HepG2 (cell line): Measurements from ENCODE around the gene ALLC. TPM values are rescaled to one million over a fixed set of nuclear protein-coding genes. Genes with fewer than 3 reads are reported as not detected.

Source experiments
- ATM ChIP-seq: fragments of 450-650 bp; IDR thresholded peaks from 2 replicates; pipeline ENCODE4 v1.7.1; 2017; ENCODE audit warnings: mild to moderate bottlenecking, borderline replicate concordance
- PHF20 ChIP-seq: sonication (generic); formaldehyde crosslinking; IDR thresholded peaks from 2 replicates; pipeline ENCODE4 v1.5.0; 2020; ENCODE audit warnings: mild to moderate bottlenecking, missing genetic modification reagents
- ZHX2 ChIP-seq, 2 experiments: sonication (generic) in 1 of 2; formaldehyde crosslinking in 1 of 2; IDR thresholded peaks; 2 replicates each; pipeline versions ENCODE4 v1.6.1 to v1.9.0; 2014 to 2022; ENCODE audit warnings: antibody characterized with exemption in 1 of 2, borderline replicate concordance in 1 of 2, inconsistent platforms in 1 of 2, low read depth in 1 of 2, missing genetic modification reagents in 1 of 2
- ZNF564 ChIP-seq: sonication (generic); formaldehyde crosslinking; IDR thresholded peaks from 2 replicates; pipeline ENCODE4 v1.8.1; 2023; ENCODE audit warnings: mild to moderate bottlenecking, missing genetic modification reagents
- ZNF761 ChIP-seq: sonication (generic); formaldehyde crosslinking; conservative IDR thresholded peaks from 2 replicates; pipeline ENCODE4 v1.4.0; 2020; ENCODE audit warnings: mild to moderate bottlenecking, missing genetic modification reagents
- polyA plus RNA-seq, 8 experiments: library from polyadenylated mRNA; depleted of rRNA in 3 of 8; stranded (reverse) in 7 of 8; unstranded in 1 of 8; fragments of >200 nt; fragmentation: Illumina TruSeq in 4 of 8; extraction: Trizol in 4 of 8; gene quantifications; 2 replicates each; pipeline versions ENCODE4 v1.2.1 to v1.2.3, GENCODE V29; 2011 to 2016; ENCODE audit warnings: low read depth in 4 of 8, missing spikeins in 1 of 8, mixed read lengths in 1 of 8; ENCODE audit not compliant: insufficient read depth in 1 of 8
- total RNA-seq, 5 experiments: library from RNA; depleted of rRNA; stranded (reverse); fragments of >200 nt; fragmentation: Illumina TruSeq; extraction: Trizol; gene quantifications; 2 replicates each; pipeline ENCODE4 v1.2.3, GENCODE V29; 2016; ENCODE audit warnings: low read depth in 1 of 5
- TF ChIP-seq, protein P1 (sequence below): conservative IDR thresholded peaks from 2 replicates; pipeline ENCODE4 v1.6.1; 2018; ENCODE audit warnings: missing genetic modification reagents
- TF ChIP-seq, protein P2 (sequence below): sonication (generic); formaldehyde crosslinking; IDR thresholded peaks from 2 replicates; pipeline ENCODE4 v1.9.0; 2021; ENCODE audit warnings: missing genetic modification reagents, mild to moderate bottlenecking, borderline replicate concordance
- TF ChIP-seq, protein P3 (sequence below): sonication (generic); formaldehyde crosslinking; IDR thresholded peaks from one replicate; pipeline ENCODE4 v1.5.1; 2020; ENCODE audit warnings: mild to moderate bottlenecking, missing genetic modification reagents; ENCODE audit errors: not compliant biosample characterization

The ALLC gene
- total and polyA plus RNA-seq, 2 of the 13 experiments (the other 11 are each of a cell fraction or from before 2014, with no cell fraction given), result 0.08 to 0.11 TPM

GRCh38 chr2:3659447-3660432 is 1.7 kb downstream of the ALLC start (continued):
- TF ChIP-seq, protein P1, sequence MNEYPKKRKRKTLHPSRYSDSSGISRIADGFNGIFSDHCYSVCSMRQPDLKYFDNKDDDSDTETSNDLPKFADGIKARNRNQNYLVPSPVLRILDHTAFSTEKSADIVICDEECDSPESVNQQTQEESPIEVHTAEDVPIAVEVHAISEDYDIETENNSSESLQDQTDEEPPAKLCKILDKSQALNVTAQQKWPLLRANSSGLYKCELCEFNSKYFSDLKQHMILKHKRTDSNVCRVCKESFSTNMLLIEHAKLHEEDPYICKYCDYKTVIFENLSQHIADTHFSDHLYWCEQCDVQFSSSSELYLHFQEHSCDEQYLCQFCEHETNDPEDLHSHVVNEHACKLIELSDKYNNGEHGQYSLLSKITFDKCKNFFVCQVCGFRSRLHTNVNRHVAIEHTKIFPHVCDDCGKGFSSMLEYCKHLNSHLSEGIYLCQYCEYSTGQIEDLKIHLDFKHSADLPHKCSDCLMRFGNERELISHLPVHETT (CRISPR knock-in tag), result no peak
- TF ChIP-seq ZNF564 (CRISPR knock-in tag), result 0 out of 2 replicates have a peak, but pooled peaks have one; percentile 29
- TF ChIP-seq, protein P2, sequence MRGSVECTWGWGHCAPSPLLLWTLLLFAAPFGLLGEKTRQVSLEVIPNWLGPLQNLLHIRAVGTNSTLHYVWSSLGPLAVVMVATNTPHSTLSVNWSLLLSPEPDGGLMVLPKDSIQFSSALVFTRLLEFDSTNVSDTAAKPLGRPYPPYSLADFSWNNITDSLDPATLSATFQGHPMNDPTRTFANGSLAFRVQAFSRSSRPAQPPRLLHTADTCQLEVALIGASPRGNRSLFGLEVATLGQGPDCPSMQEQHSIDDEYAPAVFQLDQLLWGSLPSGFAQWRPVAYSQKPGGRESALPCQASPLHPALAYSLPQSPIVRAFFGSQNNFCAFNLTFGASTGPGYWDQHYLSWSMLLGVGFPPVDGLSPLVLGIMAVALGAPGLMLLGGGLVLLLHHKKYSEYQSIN (CRISPR knock-in tag), result no peak
- no peak for TF ChIP-seq ATM
- TF ChIP-seq, protein P3, sequence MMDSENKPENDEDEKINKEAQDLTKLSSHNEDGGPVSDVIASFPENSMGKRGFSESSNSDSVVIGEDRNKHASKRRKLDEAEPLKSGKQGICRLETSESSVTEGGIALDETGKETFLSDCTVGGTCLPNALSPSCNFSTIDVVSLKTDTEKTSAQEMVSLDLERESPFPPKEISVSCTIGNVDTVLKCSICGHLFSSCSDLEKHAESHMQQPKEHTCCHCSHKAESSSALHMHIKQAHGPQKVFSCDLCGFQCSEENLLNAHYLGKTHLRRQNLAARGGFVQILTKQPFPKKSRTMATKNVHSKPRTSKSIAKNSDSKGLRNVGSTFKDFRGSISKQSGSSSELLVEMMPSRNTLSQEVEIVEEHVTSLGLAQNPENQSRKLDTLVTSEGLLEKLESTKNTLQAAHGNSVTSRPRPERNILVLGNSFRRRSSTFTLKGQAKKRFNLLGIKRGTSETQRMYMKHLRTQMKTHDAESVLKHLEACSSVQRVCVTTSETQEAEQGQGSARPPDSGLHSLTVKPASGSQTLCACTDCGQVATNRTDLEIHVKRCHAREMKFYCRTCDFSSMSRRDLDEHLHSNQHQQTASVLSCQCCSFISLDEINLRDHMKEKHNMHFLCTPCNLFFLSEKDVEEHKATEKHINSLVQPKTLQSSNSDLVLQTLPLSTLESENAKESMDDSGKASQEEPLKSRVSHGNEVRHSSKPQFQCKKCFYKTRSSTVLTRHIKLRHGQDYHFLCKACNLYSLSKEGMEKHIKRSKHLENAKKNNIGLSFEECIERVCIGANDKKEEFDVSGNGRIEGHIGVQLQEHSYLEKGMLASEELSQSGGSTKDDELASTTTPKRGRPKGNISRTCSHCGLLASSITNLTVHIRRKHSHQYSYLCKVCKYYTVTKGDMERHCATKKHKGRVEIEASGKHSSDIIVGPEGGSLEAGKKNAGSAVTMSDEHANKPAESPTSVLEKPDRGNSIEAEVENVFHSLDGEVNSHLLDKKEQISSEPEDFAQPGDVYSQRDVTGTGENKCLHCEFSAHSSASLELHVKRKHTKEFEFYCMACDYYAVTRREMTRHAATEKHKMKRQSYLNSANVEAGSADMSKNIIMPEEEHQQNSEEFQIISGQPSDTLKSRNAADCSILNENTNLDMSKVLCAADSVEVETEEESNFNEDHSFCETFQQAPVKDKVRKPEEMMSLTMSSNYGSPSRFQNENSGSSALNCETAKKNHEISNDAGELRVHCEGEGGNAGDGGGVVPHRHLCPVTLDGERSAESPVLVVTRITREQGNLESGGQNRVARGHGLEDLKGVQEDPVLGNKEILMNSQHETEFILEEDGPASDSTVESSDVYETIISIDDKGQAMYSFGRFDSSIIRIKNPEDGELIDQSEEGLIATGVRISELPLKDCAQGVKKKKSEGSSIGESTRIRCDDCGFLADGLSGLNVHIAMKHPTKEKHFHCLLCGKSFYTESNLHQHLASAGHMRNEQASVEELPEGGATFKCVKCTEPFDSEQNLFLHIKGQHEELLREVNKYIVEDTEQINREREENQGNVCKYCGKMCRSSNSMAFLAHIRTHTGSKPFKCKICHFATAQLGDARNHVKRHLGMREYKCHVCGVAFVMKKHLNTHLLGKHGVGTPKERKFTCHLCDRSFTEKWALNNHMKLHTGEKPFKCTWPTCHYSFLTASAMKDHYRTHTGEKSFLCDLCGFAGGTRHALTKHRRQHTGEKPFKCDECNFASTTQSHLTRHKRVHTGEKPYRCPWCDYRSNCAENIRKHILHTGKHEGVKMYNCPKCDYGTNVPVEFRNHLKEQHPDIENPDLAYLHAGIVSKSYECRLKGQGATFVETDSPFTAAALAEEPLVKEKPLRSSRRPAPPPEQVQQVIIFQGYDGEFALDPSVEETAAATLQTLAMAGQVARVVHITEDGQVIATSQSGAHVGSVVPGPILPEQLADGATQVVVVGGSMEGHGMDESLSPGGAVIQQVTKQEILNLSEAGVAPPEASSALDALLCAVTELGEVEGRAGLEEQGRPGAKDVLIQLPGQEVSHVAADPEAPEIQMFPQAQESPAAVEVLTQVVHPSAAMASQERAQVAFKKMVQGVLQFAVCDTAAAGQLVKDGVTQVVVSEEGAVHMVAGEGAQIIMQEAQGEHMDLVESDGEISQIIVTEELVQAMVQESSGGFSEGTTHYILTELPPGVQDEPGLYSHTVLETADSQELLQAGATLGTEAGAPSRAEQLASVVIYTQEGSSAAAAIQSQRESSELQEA (CRISPR knock-in tag), result peak; percentile 46
- no peak for TF ChIP-seq ZNF761 (CRISPR knock-in tag)
- no peak for TF ChIP-seq ZHX2 (IDR thresholded peaks at IDR 0.05; ENCODE audit: low read depth)
- TF ChIP-seq ZHX2 (CRISPR knock-in tag; IDR thresholded peaks at IDR 0.05; ENCODE audit: borderline replicate concordance), result no peak
- no peak for TF ChIP-seq PHF20
